ENCODE results near the gene EEF1AKMT2. TPM values are rescaled to one million over a fixed set of nuclear protein-coding genes. Genes with fewer than 3 reads are reported as not detected.

The EEF1AKMT2 gene
- total and polyA plus RNA-seq, 2 of the 13 experiments (the other 11 are each of a cell fraction or from before 2014, with no cell fraction given), result 11.3 to 19.3 TPM

GRCh38 chr10:124791547-124792348, at the start of gene EEF1AKMT2 (continued):
- 0 out of 2 replicates have a peak, but pooled peaks have one; percentile 2 for TF ChIP-seq HNF1A (IDR thresholded peaks at IDR 0.05; ENCODE audit: low read depth)
- peak; percentile 63; the same call in 1 of the 2 replicates for TF ChIP-seq HNF1A (CRISPR knock-in tag; IDR thresholded peaks at IDR 0.05; ENCODE audit: borderline replicate concordance)
- no peak for TF ChIP-seq HDAC6 (IDR thresholded peaks at IDR 0.05; ENCODE audit: low read depth, low read length)
- peak; percentile 36 for TF ChIP-seq ZNF781 (CRISPR knock-in tag; IDR thresholded peaks at IDR 0.05; ENCODE audit: borderline replicate concordance, not compliant biosample characterization)
- TF ChIP-seq IRX3 (CRISPR knock-in tag; IDR thresholded peaks at IDR 0.05; ENCODE audit: borderline replicate concordance, low read depth), result no peak
- TF ChIP-seq ZNF513 (CRISPR knock-in tag; conservative IDR thresholded peaks at IDR 0.05), result 0 out of 2 replicates have a peak, but pooled peaks have one; percentile 19
- peak; percentile 94; the same call in 1 of the 2 replicates for TF ChIP-seq ZNF276 (CRISPR knock-in tag; IDR thresholded peaks at IDR 0.05; ENCODE audit: low read depth)
- TF ChIP-seq KLF6 (CRISPR knock-in tag; IDR thresholded peaks at IDR 0.05), result peak; percentile 95
- TF ChIP-seq ZNF512B (CRISPR knock-in tag; IDR thresholded peaks at IDR 0.05; ENCODE audit: borderline replicate concordance), result no peak
- TF ChIP-seq ZNF570 (CRISPR knock-in tag; IDR thresholded peaks at IDR 0.05; ENCODE audit: borderline replicate concordance), result peak; percentile 57; the same call in 1 of the 2 replicates
- peak; percentile 56 for TF ChIP-seq ELF1 (CRISPR knock-in tag; IDR thresholded peaks at IDR 0.05)
- peak; percentile 37 for TF ChIP-seq MXD1 (CRISPR knock-in tag; IDR thresholded peaks at IDR 0.05)
- TF ChIP-seq KDM4B (CRISPR knock-in tag; IDR thresholded peaks at IDR 0.05), result peak; percentile 82
- peak; percentile 91 for TF ChIP-seq GABPB1 (CRISPR knock-in tag; IDR thresholded peaks at IDR 0.05)
- TF ChIP-seq ZNF607 (CRISPR knock-in tag; IDR thresholded peaks at IDR 0.05; ENCODE audit: borderline replicate concordance), result peak; percentile 71; the same call in 1 of the 2 replicates
- TF ChIP-seq ZNF816 (CRISPR knock-in tag; IDR thresholded peaks at IDR 0.05; ENCODE audit: borderline replicate concordance), result 0 out of 2 replicates have a peak, but pooled peaks have one; percentile 76
